HL-60 (cell line): ENCODE data around the gene TBC1D22B.
"Not testable (repeated sequence)": the region's sequence is repeated elsewhere in the genome, so short reads cannot be mapped to it uniquely, and the experiment has no call there.

Experiments used
- DNase-seq, 2 experiments: peaks; one replicate each; pipeline ENCODE4 v3.0.0-alpha.2; 2010 to 2020; ENCODE audit warnings: low read depth in 1 of 2, low spot score in 1 of 2
- H3K27ac ChIP-seq: fragments of 250-450 bp; sonication (Bioruptor Pico); replicated peaks from 2 replicates; pipeline ENCODE4 v1.5.1; 2020; ENCODE audit warnings: mild to moderate bottlenecking, moderate library complexity
- H3K27me3 ChIP-seq: fragments of 250-450 bp; sonication (Bioruptor Pico); 2 replicates; pipeline ENCODE4 v1.5.1; 2021; ENCODE audit warnings: mild to moderate bottlenecking, moderate library complexity; ENCODE audit not compliant: insufficient read depth, poor library complexity, severe bottlenecking
- H3K4me3 ChIP-seq: replicated peaks from 2 replicates; pipeline ENCODE4 v1.5.1; 2011; ENCODE audit warnings: mild to moderate bottlenecking, control low read depth, low read length; ENCODE audit not compliant: insufficient read depth
- CTCF ChIP-seq: IDR thresholded peaks from one replicate; pipeline ENCODE4 v1.5.1; 2011; ENCODE audit warnings: low read length, control low read depth, inconsistent platforms; ENCODE audit not compliant: insufficient read depth
- GABPA ChIP-seq: IDR thresholded peaks from 2 replicates; pipeline ENCODE4 v1.6.1; 2012; ENCODE audit warnings: low read depth
- POLR2AphosphoS5 ChIP-seq: IDR thresholded peaks from 2 replicates; pipeline ENCODE4 v1.6.1; 2012; ENCODE audit warnings: low read depth
- REST ChIP-seq: IDR thresholded peaks from 2 replicates; pipeline ENCODE4 v1.6.1; 2012; ENCODE audit warnings: low read depth; ENCODE audit not compliant: insufficient replicate concordance
- SPI1 ChIP-seq: IDR thresholded peaks from 2 replicates; pipeline ENCODE4 v1.6.1; 2012; ENCODE audit warnings: low read depth, mild to moderate bottlenecking, borderline replicate concordance

The TBC1D22B gene

GRCh38 chr6:37332894-37333293, 75.3 kb downstream of the TBC1D22B start:
- TF ChIP-seq REST (no peak), POLR2AphosphoS5 (no peak), GABPA (no peak), CTCF (no peak), SPI1 (no peak)

GRCh38 chr6:37334047-37334446, 76.5 kb downstream of the TBC1D22B start:
- no peak for TF ChIP-seq GABPA
- no peak overlapping the region for H3K27ac ChIP-seq
- H3K27me3 ChIP-seq: no peaks in the 10 kb centered on the region
- H3K4me3 ChIP-seq: no peak overlapping the region
- DNase-seq: no peak

More at GRCh38 chr6:37332894-37333293, 75.3 kb downstream of the TBC1D22B start:
- no peak overlapping the region for H3K4me3 ChIP-seq
- H3K27ac ChIP-seq: no peak overlapping the region
- H3K27me3 ChIP-seq: no peaks in the 10 kb centered on the region
- no peak for DNase-seq

- not testable (repeated sequence) for H3K27ac ChIP-seq, DNase-seq, H3K27me3 ChIP-seq, H3K4me3 ChIP-seq
These were observed 80.7 kb downstream of the TBC1D22B start for GRCh38 chr6:37338317-37338716.

- no peak for TF ChIP-seq CTCF
- TF ChIP-seq POLR2AphosphoS5: no peak
- no peak for TF ChIP-seq GABPA
- TF ChIP-seq REST: no peak
- no peak for TF ChIP-seq SPI1
These were observed 81.2 kb downstream of the TBC1D22B start for GRCh38 chr6:37338745-37339255.

GRCh38 chr6:37339741-37340638, 82.4 kb downstream of the TBC1D22B start:
- Histone ChIP-seq H3K27me3 (no peaks in the 10 kb centered on the region), H3K27ac (no peak overlapping the region), H3K4me3 (no peak overlapping the region)
- no peak for DNase-seq
- TF ChIP-seq SPI1 (no peak), REST (no peak), POLR2AphosphoS5 (no peak), CTCF (no peak), GABPA (no peak)

More at GRCh38 chr6:37338745-37339255, 81.2 kb downstream of the TBC1D22B start:
- no peak overlapping the region for H3K27ac ChIP-seq
- H3K27me3 ChIP-seq: no peaks in the 10 kb centered on the region
- no peak overlapping the region for H3K4me3 ChIP-seq
- DNase-seq: no peak
